Endothelial cell (in vitro differentiated cells): ENCODE measurements around the gene ZNF408. TPM values are rescaled to one million over a fixed set of nuclear protein-coding genes. Genes with fewer than 3 reads are reported as not detected.

Experiments
- DNase-seq: peaks from one replicate; pipeline ENCODE4 v3.0.0; 2021; ENCODE audit warnings: low spot score
- H3K27ac Mint-ChIP-seq: one replicate; pipeline ENCODE4 v1.8.0; 2021; ENCODE audit warnings: mixed read lengths, inconsistent platforms; ENCODE audit not compliant: unreplicated experiment
- H3K27me3 Mint-ChIP-seq: one replicate; pipeline ENCODE4 v1.8.0; 2021; ENCODE audit warnings: mild to moderate bottlenecking, moderate library complexity, mixed read lengths, inconsistent platforms; ENCODE audit not compliant: unreplicated experiment
- H3K36me3 Mint-ChIP-seq: one replicate; pipeline ENCODE4 v1.8.0; 2021; ENCODE audit warnings: mild to moderate bottlenecking, low read depth, mixed read lengths, inconsistent platforms; ENCODE audit not compliant: unreplicated experiment
- H3K4me1 Mint-ChIP-seq: one replicate; pipeline ENCODE4 v1.8.0; 2021; ENCODE audit warnings: mild to moderate bottlenecking, mixed read lengths, inconsistent platforms; ENCODE audit not compliant: unreplicated experiment
- H3K4me3 Mint-ChIP-seq: one replicate; pipeline ENCODE4 v1.8.0; 2021; ENCODE audit warnings: mild to moderate bottlenecking, mixed read lengths, inconsistent platforms; ENCODE audit not compliant: unreplicated experiment
- H3K9me3 Mint-ChIP-seq: one replicate; pipeline ENCODE4 v1.8.0; 2021; ENCODE audit warnings: mixed read lengths, inconsistent platforms; ENCODE audit not compliant: unreplicated experiment
- CTCF ChIP-seq: fragments of 200-600 bp; sonication (generic); IDR thresholded peaks from one replicate; pipeline ENCODE4 v1.5.0; 2021; ENCODE audit warnings: antibody characterized with exemption; ENCODE audit not compliant: unreplicated experiment
- total RNA-seq: library from RNA; stranded (reverse); fragmentation: NEBNext Ultra II Directional; extraction: Animal tissue kit (Norgen Biotek cat#: 25700); gene quantifications from one replicate; pipeline ENCODE4 v1.2.1, GENCODE V29; 2021; ENCODE audit not compliant: unreplicated experiment

ZNF408 gene
- total RNA-seq, 1 donor from 2014 or later, result 23.2 TPM

DNA sequence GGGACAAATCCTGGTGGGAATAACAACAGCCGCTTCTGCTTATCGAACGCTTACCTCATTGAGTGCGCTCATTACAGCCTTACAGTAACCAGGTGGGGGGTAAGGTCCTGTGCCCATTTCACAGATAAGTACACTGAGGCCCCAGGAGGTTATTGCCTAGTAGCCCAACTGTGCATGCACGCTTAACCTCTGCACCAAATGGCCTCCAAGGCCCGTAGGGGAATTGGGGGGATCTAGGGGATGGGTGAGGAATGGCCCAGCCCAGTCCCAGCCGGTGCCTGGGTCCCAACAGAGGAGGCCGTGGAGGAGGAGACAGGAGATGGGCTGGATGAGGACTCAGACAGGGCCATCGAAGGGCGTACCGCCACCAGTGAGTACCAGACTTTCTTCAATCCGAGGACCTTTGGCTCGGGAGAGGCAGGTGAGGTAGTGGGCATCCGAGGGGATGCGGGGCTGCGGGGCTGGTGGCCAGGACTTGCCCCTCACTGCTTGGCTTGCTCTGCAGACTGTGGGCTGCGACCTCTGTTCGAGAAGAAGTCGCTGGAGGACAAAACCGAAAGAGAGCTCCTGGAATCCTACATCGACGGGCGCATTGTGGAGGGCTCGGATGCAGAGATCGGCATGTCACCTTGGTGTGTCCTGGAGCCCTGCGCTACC lies 25.5 kb downstream of the ZNF408 start:
- Mint-ChIP-seq H3K4me3 (no peak overlapping the region), H3K36me3 (peaks cover 8% of the 10 kb centered on the region), H3K4me1 (peaks cover 5% of the 10 kb centered on the region), H3K27me3 (peaks cover 4% of the 10 kb centered on the region), H3K9me3 (no peaks in the 10 kb centered on the region), H3K27ac (no peak overlapping the region)
- DNase-seq, result no peak
- TF ChIP-seq CTCF, result no peak

GRCh38 chr11:46727952-46728658 lies 27.3 kb downstream of the ZNF408 start:
- Mint-ChIP-seq H3K27me3 (peaks cover 1% of the 10 kb centered on the region), H3K27ac (no peak overlapping the region), H3K4me1 (no peaks in the 10 kb centered on the region), H3K9me3 (no peaks in the 10 kb centered on the region), H3K4me3 (no peak overlapping the region), H3K36me3 (peaks cover 3% of the 10 kb centered on the region)
- no peak for DNase-seq
- TF ChIP-seq CTCF, result no peak

GRCh38 chr11:46728659-46729040 lies 27.8 kb downstream of the ZNF408 start:
- DNase-seq, result no peak
- Mint-ChIP-seq H3K27ac (no peak overlapping the region), H3K4me1 (no peaks in the 10 kb centered on the region), H3K36me3 (peaks cover 3% of the 10 kb centered on the region), H3K9me3 (no peaks in the 10 kb centered on the region), H3K4me3 (no peak overlapping the region), H3K27me3 (peaks cover 1% of the 10 kb centered on the region)
- TF ChIP-seq CTCF, result no peak

DNA sequence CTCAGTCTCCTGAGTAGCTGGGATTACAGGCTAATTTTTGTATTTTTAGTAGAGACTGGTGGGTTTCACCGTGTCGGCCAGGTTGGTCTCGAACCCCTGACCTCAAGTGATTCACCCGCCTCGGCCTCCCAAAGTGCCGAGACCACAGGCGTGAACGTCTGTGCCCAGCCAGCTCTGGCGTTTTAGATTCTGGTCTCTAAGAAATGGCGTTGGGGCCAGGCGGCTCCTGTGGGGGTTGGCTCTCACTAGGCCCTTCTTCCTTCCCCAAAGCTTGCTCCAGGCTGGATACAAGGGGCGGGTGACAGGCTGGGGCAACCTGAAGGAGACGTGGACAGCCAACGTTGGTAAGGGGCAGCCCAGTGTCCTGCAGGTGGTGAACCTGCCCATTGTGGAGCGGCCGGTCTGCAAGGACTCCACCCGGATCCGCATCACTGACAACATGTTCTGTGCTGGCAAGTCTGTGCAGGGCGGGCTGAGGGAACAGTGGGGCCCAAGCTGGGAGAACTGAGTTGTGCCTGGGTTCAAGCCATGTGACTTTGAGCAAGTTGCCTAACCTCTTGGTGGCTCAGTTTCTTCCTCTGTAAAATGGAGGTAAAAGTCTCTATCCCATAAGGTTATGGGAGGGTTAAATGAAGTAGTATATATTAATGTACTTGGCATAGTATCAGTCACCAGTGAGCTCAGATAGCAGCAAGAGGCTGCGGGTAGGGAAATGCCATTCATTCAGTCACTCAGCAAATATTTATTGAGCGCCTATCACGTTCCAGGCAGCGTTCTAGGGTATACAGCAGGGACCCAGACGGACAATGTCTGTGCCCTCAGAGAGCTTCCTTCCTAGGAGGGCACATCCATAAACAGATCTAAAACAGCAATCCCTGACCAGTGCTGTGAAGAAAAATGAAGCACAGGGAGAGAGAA lies 28.5 kb downstream of the ZNF408 start:
- Mint-ChIP-seq H3K9me3 (no peaks in the 10 kb centered on the region), H3K27ac (no peak overlapping the region), H3K4me1 (no peaks in the 10 kb centered on the region), H3K36me3 (peaks cover 3% of the 10 kb centered on the region), H3K4me3 (no peak overlapping the region), H3K27me3 (peaks cover 1% of the 10 kb centered on the region)
- TF ChIP-seq CTCF, result no peak
- no peak for DNase-seq
